NB4 (cell line): Measurements from ENCODE around the gene DOCK4.

Experiments
- DNase-seq: peaks from one replicate; pipeline ENCODE4 v3.0.0; 2010; ENCODE audit warnings: low read depth
- H3K4me3 ChIP-seq: one replicate; pipeline ENCODE4 v1.5.1; 2011; ENCODE audit warnings: mild to moderate bottlenecking, low read depth, low read length, moderate library complexity
- MYC ChIP-seq: IDR thresholded peaks from 2 replicates; pipeline ENCODE4 v1.6.1; 2011; ENCODE audit warnings: low read depth, low read length
- POLR2A ChIP-seq: IDR thresholded peaks from 2 replicates; pipeline ENCODE4 v1.6.1; 2011; ENCODE audit warnings: mild to moderate bottlenecking; ENCODE audit not compliant: insufficient read length; ENCODE audit errors: extremely low read depth
- TF ChIP-seq, protein P1 (sequence below): IDR thresholded peaks from 2 replicates; pipeline ENCODE4 v1.6.1; 2011; ENCODE audit warnings: low read depth, low read length
- TF ChIP-seq, protein P2 (sequence below): IDR thresholded peaks from one replicate; pipeline ENCODE4 v1.5.1; 2012; ENCODE audit warnings: low read depth, low read length

Gene DOCK4

DNA sequence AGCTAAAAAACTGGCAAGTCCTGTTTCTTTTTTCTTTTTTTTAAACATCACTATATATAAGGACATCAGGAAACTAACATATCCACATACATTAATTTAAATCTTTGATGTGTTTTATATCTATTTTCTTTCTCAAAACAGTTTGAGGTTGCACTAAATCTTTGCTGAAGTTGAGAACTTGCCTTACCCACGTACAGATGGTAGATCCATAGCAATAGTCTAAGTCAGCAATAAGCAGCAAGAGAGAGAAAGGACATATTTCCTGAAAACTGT is 417.2 kb downstream of the DOCK4 start:
- TF ChIP-seq, protein P1, sequence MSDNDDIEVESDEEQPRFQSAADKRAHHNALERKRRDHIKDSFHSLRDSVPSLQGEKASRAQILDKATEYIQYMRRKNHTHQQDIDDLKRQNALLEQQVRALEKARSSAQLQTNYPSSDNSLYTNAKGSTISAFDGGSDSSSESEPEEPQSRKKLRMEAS, result no peak
- TF ChIP-seq, protein P2, sequence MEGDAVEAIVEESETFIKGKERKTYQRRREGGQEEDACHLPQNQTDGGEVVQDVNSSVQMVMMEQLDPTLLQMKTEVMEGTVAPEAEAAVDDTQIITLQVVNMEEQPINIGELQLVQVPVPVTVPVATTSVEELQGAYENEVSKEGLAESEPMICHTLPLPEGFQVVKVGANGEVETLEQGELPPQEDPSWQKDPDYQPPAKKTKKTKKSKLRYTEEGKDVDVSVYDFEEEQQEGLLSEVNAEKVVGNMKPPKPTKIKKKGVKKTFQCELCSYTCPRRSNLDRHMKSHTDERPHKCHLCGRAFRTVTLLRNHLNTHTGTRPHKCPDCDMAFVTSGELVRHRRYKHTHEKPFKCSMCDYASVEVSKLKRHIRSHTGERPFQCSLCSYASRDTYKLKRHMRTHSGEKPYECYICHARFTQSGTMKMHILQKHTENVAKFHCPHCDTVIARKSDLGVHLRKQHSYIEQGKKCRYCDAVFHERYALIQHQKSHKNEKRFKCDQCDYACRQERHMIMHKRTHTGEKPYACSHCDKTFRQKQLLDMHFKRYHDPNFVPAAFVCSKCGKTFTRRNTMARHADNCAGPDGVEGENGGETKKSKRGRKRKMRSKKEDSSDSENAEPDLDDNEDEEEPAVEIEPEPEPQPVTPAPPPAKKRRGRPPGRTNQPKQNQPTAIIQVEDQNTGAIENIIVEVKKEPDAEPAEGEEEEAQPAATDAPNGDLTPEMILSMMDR, result no peak
- TF ChIP-seq POLR2A (no peak), MYC (no peak)
- no peak for DNase-seq
- no peak overlapping the region for H3K4me3 ChIP-seq

DNA sequence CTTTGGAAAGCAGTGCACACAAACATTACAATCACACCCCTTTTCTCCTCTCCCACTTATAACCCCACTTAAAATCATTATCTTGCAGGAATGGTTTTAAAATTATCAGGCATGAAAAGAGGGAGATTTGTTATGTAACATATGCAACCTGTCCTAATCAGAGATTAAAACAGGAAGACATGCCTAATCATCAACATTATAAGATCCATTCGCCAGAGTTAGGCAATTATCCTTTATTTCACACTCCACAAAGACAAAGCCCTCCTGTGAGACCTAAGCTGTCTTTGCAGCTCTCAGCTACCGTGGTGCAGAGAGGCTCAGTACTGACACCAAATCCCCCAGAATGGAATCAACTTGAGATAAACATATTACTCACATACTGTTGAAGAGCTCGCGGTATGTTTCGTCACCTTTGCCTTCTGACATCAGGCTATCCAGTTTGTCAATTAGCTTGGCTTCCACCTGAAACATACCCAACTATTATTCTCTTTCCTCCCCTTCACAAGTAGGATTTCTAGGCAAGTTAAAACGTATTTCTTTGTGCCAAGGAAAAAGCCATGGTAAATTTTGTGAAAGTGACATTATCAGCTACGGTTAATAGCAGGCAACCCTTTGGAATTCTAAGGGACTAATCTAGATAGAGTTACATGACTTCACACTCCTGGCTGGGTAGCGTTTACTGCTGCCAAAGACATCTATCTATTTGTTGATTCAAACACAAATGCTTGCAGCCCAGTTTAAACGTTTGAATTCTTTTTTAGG is 417.7 kb downstream of the DOCK4 start:
- DNase-seq, result peak; percentile 27
- no peak overlapping the region for H3K4me3 ChIP-seq
- TF ChIP-seq, protein P2, result no peak
- TF ChIP-seq, protein P1, result no peak
- TF ChIP-seq POLR2A (no peak), MYC (no peak)

DNA sequence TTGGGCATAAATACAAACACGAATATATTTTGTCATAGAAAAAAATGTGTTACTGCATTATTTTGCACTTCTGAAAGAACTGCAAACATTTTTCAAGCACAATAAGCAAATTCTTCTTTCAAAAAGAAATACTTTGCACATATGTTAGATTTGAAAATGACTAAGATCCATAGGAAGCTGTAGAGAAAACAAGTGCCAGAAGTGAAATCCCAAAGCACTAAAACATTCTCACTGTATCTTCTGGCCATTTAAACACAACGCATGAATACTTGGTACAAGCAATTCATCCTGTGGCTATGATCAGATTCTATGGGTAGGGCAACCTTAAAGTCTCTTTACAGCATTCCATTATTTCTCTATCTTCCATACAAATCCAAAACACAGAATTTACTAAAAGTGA is 418.5 kb downstream of the DOCK4 start:
- TF ChIP-seq, protein P1, result no peak
- TF ChIP-seq POLR2A (no peak), MYC (no peak)
- TF ChIP-seq, protein P2, result no peak
- no peak for DNase-seq
- no peak overlapping the region for H3K4me3 ChIP-seq

DNA sequence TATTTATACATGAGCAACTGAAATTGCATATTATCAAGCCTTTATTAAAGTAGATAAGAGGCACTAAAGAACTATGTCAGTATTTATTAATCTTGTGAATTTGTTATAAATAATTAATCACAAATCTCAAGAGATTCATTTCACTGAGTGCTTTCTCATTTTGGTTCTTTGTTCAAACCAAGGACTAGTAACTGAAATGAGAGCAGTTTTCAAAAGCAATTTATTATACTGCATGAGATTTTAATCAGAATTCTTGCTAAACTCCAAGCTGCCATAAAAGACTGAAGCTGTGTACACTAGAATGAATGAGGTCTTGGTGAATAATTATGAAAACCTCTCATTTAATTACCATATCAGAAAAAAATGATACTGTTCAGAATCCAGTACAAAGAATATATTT is 419.1 kb downstream of the DOCK4 start:
- no peak for DNase-seq
- TF ChIP-seq, protein P1, result no peak
- TF ChIP-seq POLR2A, result no peak
- no peak overlapping the region for H3K4me3 ChIP-seq

DNA sequence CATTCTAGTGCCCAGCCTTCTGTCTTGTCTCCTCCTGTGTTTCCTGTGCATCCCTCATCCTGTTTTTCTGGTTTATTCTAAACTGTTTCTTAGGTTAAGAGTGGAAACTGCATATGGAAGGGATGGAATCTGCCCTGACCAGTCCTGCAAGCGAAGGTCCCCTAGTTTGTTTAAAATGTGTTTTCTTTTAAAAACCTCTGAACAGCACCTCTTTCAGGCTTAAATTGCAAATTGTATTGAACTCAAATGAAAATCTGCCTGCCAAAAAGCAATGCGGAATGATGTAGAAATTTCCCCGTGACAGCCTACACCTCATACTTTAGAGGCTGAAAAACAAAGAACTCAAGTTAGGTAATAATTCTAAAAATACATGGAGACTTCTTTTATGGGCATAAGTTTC is 421.1 kb downstream of the DOCK4 start:
- H3K4me3 ChIP-seq, result no peak overlapping the region
- TF ChIP-seq, protein P2, result no peak
- TF ChIP-seq MYC (no peak), POLR2A (no peak)
- TF ChIP-seq, protein P1, result no peak
- DNase-seq, result no peak

DNA sequence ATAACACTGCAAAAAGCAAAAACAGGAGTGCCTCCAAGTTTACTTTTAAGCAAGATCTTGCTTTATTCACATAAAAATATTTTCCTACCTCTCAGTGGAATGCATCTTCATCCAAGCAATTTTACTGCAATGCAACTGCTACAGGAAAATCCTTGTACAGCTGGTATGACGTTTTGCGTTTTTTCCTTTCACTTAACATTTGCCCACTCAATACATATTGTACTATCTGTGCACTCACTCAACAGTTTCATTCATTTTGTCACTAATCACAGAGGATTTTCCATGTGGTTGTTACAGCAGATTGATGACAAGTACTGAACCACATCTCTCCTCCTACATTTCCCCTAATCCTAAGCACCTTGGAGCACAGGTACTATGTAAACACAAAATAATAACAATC is 421.9 kb downstream of the DOCK4 start:
- no peak for DNase-seq
- TF ChIP-seq MYC (no peak), POLR2A (no peak)
- TF ChIP-seq, protein P1, result no peak
- TF ChIP-seq, protein P2, result no peak
- no peak overlapping the region for H3K4me3 ChIP-seq
